ENCODE data around the gene GRAMD4.
A peak's percentile ranks its signal among the peaks of the same experiment; 100 is the strongest.

Gene GRAMD4

DNA sequence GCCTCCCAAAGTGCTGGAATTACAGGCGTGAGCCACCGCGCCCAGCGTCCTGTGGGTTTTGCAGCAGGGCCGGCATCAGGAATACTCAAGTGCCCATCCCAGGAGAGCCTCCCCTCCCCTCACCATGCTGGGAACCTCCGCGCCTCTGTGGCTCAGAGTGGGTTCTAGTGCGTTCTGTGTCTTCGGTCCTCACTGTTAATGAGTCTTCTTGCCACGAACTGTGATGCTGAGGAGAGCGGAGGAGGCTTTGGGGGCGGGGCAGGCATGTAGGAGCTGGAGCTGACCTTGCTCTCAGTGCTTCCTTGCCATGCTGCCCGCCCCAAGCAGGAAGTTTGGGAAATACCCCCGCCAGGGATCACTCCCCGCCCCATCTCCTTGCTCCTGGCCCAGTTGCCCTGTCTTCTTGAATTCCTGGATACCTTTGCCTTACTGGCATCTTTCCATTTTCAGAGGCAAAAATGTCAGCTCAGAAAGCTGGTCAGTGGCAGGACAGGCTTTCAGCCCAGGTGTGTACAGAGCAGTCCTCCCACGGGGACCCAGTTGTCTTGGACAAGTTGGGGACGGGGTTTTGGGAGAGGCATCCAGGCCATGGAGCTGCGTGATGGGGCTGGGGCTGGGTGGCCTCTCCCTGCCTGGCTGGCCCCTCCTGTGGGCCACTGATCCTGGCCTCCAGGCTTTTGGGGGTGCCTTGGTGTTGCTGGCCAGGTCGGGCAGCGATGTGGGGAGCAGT, 5.1 kb downstream of the GRAMD4 start:
- no peaks in the 10 kb centered on the region for H3K9me3 ChIP-seq (ENCODE audit: insufficient read depth, low read depth, low read length)
- WGBS = 92% methylated on average over 20 of the region's 20 CpGs
- H3K4me3 ChIP-seq (ENCODE audit: low read length) = no peak overlapping the region
- no peak overlapping the region for H3K27ac ChIP-seq (ENCODE audit: low read depth, low read length)
- H3K4me1 ChIP-seq (ENCODE audit: insufficient read depth, low read length) = peaks cover 5% of the 10 kb centered on the region; the same call in 1 of the 2 replicates
- no peak overlapping the region for H3K9ac ChIP-seq (ENCODE audit: low read depth, low read length)
- no peaks in the 10 kb centered on the region for H3K36me3 ChIP-seq (ENCODE audit: insufficient read depth, low read length)
- H3K27me3 ChIP-seq (ENCODE audit: insufficient read depth, low read length) = no peaks in the 10 kb centered on the region

DNA sequence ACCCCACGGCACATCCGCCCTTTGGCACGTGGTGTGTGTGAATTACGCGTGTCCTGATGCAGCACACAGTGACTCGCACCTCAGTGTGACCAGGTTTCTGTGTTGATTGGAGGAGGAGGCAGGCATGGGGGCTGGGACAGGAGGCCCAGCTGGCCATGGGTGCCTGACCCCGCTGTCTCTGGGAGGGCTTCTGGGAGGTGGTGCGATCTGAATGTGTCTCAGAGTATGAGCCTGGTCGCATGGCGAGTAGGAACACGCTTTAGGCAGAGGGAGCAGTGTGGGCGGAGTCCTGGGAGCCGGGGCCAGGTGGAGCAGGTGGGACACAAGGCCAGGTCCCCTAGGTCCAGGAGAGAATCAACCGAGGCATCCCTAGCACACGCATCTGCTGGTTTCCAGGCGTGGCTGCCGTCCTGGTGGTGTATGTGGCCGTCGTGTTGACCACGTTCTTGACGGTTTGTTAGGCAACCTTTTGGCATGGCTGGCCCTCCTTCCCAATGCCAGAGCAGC, 5.7 kb downstream of the GRAMD4 start:
- H3K4me1 ChIP-seq (ENCODE audit: insufficient read depth, low read length) = peaks cover 5% of the 10 kb centered on the region; the same call in 1 of the 2 replicates
- no peaks in the 10 kb centered on the region for H3K27me3 ChIP-seq (ENCODE audit: insufficient read depth, low read length)
- no peak overlapping the region for H3K27ac ChIP-seq (ENCODE audit: low read depth, low read length)
- H3K9ac ChIP-seq (ENCODE audit: low read depth, low read length) = no peak overlapping the region
- no peaks in the 10 kb centered on the region for H3K36me3 ChIP-seq (ENCODE audit: insufficient read depth, low read length)
- no peaks in the 10 kb centered on the region for H3K9me3 ChIP-seq (ENCODE audit: insufficient read depth, low read depth, low read length)
- no peak overlapping the region for H3K4me3 ChIP-seq (ENCODE audit: low read length)
- WGBS = 93% methylated on average over 21 of the region's 21 CpGs

DNA sequence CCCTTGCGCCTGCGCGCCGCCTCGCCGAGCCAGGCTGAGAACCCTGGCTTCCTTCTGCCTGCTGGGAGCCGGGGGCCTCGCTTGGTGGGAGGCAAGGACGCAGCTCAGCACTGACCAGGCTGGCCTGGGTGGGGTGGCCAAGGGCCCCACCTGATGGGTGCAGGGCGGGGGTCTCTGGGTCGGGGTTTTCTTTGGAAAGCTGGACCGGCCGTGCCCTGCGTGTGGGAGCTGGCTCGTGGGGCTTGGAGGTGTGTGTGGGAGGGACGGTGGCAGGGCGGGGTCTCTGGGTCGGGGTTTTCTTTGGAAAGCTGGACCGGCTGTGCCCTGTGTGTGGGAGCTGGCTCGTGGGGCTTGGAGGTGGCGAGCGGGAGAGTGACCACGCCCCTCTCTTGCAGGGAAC, 6.2 kb downstream of the GRAMD4 start:
- peaks cover 5% of the 10 kb centered on the region; the same call in 1 of the 2 replicates for H3K4me1 ChIP-seq (ENCODE audit: insufficient read depth, low read length)
- no peak overlapping the region for H3K9ac ChIP-seq (ENCODE audit: low read depth, low read length)
- no peaks in the 10 kb centered on the region for H3K27me3 ChIP-seq (ENCODE audit: insufficient read depth, low read length)
- H3K4me3 ChIP-seq (ENCODE audit: low read length) = no peak overlapping the region
- H3K36me3 ChIP-seq (ENCODE audit: insufficient read depth, low read length) = no peaks in the 10 kb centered on the region
- WGBS = 94% methylated on average over 23 of the region's 23 CpGs
- H3K9me3 ChIP-seq (ENCODE audit: insufficient read depth, low read depth, low read length) = no peaks in the 10 kb centered on the region
- no peak overlapping the region for H3K27ac ChIP-seq (ENCODE audit: low read depth, low read length)

DNA sequence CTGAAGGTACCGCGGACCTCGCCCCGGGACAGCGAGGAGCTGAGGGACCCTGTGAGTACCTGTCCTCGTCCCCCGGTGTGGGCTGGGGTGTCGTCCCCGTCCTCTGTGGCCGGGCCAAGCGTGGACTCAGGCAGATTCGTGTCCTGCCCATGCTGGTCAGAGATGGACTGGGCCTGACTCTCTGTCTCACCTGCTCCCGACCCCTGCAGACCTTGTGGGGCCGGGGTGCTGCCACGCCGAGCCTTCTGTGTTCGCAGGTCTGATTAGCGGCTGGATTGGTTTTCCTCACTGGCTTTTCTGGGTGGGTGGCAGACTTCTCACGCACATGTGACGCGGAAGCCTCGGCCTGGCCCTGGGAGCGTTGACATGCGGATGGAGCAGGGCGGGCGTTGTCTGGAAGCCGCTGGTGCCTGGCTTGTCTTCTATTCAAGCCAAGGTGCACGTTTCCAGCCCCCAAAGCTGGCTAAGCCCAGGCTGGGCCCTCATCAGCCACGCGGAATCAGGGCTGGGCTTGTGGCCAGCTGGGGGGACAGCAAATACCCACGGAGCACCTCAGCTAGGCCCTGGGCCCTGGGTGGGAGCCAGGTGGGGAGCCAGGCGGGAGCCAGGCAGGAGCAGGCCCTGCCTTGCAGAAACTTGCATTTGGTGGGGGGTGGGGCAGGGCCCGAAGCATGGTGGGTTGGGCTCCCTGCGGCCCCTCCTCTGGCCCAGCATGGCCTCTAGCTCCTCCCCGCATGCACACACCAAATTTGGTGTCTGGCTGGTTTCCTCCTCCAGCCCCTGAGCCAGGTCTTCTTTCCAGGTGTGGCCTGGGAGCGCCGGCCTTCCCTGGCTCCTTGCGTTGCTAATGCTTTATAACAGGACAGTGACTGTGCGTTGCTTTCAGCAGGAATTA, 7.0 kb downstream of the GRAMD4 start:
- 80% methylated on average over 39 of the region's 39 CpGs for WGBS
- Histone ChIP-seq H3K4me3 (ENCODE audit: low read length) (no peak overlapping the region), H3K4me1 (ENCODE audit: insufficient read depth, low read length) (peaks cover 5% of the 10 kb centered on the region; the same call in 1 of the 2 replicates), H3K36me3 (ENCODE audit: insufficient read depth, low read length) (no peaks in the 10 kb centered on the region), H3K27ac (ENCODE audit: low read depth, low read length) (peak overlapping the region; percentile 57; the same call in 1 of the 2 replicates), H3K27me3 (ENCODE audit: insufficient read depth, low read length) (no peaks in the 10 kb centered on the region), H3K9ac (ENCODE audit: low read depth, low read length) (no peak overlapping the region; the same call in 1 of the 2 replicates), H3K9me3 (ENCODE audit: insufficient read depth, low read depth, low read length) (no peaks in the 10 kb centered on the region)

DNA sequence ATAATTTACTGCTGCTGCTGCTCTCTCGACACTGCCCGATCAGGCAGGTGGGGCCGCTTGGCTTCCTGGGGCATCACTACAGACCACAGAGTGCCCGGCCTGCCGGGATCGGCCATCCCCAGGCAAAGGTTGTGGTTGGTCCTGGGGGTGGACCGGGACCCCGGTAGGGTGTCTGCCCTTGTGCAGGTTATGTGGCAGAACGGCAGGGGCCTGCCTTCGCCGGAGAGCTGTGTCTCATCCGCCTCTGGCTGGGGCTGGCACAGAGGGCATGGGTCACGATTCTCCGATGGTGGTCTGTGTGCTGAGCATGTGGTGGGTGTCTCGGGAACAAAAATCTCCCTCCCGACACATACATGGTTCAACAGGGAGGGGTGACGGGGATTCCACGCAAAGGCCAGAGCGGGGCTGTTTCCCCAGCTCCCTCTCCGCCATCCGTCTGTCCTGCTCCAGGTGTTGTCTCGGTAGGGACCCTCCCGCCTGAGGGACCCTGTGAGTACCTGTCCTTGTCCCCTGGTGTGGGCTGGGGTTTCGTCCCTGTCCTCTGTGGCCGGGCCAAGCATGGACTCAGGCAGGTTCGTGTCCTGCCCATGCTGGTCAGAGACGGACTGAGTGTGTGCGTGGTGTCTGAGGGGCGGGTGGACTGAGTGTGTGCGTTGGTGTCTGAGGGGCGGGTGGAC, 7.8 kb downstream of the GRAMD4 start:
- Histone ChIP-seq H3K9ac (ENCODE audit: low read depth, low read length) (no peak overlapping the region), H3K36me3 (ENCODE audit: insufficient read depth, low read length) (no peaks in the 10 kb centered on the region), H3K27me3 (ENCODE audit: insufficient read depth, low read length) (no peaks in the 10 kb centered on the region), H3K9me3 (ENCODE audit: insufficient read depth, low read depth, low read length) (no peaks in the 10 kb centered on the region), H3K4me3 (ENCODE audit: low read length) (no peak overlapping the region), H3K27ac (ENCODE audit: low read depth, low read length) (peak overlapping the region; percentile 57; the same call in 1 of the 2 replicates), H3K4me1 (ENCODE audit: insufficient read depth, low read length) (peaks cover 5% of the 10 kb centered on the region; the same call in 1 of the 2 replicates)
- 93% methylated on average over 31 of the region's 31 CpGs for WGBS

DNA sequence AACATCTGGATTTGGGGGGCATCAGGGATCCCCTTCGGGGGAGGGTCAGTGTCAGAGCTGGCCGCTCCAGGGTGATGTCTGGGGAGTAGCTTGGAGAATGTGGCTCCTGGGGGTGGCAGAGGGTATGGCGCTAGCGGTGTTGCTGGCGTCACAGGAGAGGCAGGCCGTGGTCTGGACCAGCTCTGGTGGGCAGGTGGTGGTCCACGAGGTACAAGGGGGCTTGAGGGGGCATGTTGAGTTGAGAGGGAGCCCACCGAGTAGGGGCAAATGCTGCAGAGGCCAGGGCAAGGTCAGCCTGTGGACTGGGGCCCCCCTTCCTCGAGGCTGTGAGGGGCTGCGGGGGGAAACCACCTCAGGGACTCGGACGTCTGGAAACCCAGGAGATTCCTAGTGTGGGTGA, 8.6 kb downstream of the GRAMD4 start:
- no peaks in the 10 kb centered on the region for H3K27me3 ChIP-seq (ENCODE audit: insufficient read depth, low read length)
- peaks cover 5% of the 10 kb centered on the region; the same call in 1 of the 2 replicates for H3K4me1 ChIP-seq (ENCODE audit: insufficient read depth, low read length)
- no peaks in the 10 kb centered on the region for H3K36me3 ChIP-seq (ENCODE audit: insufficient read depth, low read length)
- whole genome bisulfite sequencing = 93% methylated on average over 12 of the region's 12 CpGs
- no peak overlapping the region for H3K4me3 ChIP-seq (ENCODE audit: low read length)
- H3K9me3 ChIP-seq (ENCODE audit: insufficient read depth, low read depth, low read length) = no peaks in the 10 kb centered on the region
- no peak overlapping the region for H3K9ac ChIP-seq (ENCODE audit: low read depth, low read length)
- no peak overlapping the region for H3K27ac ChIP-seq (ENCODE audit: low read depth, low read length)

DNA sequence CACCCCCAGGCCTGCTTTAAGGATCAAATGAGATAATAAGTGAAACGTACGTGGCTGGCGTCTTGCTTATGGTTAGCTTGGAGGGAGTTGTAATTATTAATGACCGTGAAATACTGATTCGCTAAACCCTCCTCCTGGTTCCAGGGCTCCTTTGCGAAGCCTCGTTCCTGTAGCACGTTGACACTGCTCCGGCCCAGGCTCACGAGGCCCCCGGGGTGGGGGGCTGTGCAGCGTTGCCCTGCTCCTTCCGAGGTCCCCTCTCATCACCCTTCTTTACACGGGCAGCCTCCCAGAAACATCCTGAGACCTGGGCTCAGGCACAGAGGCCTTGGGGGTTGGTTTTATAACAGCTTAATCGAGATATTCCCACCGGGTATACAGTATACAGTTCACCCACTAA, 9.1 kb downstream of the GRAMD4 start:
- Histone ChIP-seq H3K27ac (ENCODE audit: low read depth, low read length) (no peak overlapping the region), H3K9ac (ENCODE audit: low read depth, low read length) (no peak overlapping the region), H3K9me3 (ENCODE audit: insufficient read depth, low read depth, low read length) (no peaks in the 10 kb centered on the region), H3K27me3 (ENCODE audit: insufficient read depth, low read length) (no peaks in the 10 kb centered on the region), H3K36me3 (ENCODE audit: insufficient read depth, low read length) (no peaks in the 10 kb centered on the region), H3K4me3 (ENCODE audit: low read length) (no peak overlapping the region), H3K4me1 (ENCODE audit: insufficient read depth, low read length) (peaks cover 5% of the 10 kb centered on the region; the same call in 1 of the 2 replicates)
- WGBS = 92% methylated on average over 16 of the region's 16 CpGs

DNA sequence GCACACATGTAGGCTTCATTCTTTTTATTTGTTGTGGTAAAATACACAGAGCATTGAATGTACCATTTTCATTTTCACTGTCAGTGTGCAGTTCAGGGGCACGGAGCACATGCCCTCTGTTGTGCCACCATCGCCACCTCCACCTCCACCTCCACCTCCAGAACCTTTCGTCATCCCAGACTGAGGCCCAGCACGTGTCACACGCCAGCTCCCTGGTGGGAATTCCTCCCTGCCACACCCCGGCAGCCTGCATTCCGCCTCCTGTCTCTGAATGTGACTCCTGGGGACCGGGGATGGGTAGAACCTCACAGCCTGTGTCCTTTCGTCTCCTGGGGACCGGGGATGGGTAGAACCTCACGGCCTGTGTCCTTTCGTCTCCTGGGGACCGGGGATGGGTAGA, 10.9 kb downstream of the GRAMD4 start:
- peaks cover 5% of the 10 kb centered on the region; the same call in 1 of the 2 replicates for H3K4me1 ChIP-seq (ENCODE audit: insufficient read depth, low read length)
- no peak overlapping the region for H3K27ac ChIP-seq (ENCODE audit: low read depth, low read length)
- H3K9me3 ChIP-seq (ENCODE audit: insufficient read depth, low read depth, low read length) = no peaks in the 10 kb centered on the region
- WGBS = 86% methylated on average over 8 of the region's 13 CpGs
- H3K36me3 ChIP-seq (ENCODE audit: insufficient read depth, low read length) = no peaks in the 10 kb centered on the region
- H3K9ac ChIP-seq (ENCODE audit: low read depth, low read length) = no peak overlapping the region
- no peak overlapping the region for H3K4me3 ChIP-seq (ENCODE audit: low read length)
- H3K27me3 ChIP-seq (ENCODE audit: insufficient read depth, low read length) = no peaks in the 10 kb centered on the region

DNA sequence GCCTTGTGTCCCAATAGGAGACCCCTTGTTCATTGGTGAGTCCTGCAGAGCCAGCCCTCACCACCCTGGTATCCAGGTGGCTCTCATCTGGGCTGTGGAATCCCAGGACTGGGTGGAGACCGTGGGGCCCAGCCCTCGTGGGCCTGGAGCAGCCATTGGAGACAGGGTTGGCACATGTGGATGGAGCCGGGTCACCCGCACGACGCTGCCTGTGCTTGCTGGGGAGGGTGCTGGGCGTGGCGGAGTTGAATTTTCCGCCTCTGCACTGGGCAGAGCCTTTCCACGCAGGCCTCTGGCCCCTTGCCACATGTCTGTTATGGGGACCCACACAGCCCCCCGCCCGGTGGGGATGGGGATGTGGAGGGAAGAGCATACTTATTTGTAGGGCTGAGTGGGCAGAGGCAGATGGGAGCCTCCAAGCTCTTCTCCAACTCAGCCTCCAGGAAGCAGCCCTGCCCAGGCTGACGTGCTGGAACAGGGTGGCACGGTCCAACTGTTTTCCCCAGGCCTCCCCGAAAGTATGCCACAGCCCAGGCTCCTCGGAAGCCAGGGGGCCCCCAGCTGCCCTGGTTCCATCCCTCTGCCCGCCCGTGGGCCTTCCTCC, 12.6 kb downstream of the GRAMD4 start:
- H3K4me3 ChIP-seq (ENCODE audit: low read length) = no peak overlapping the region
- H3K27ac ChIP-seq (ENCODE audit: low read depth, low read length) = no peak overlapping the region
- 93% methylated on average over 18 of the region's 18 CpGs for WGBS
- H3K9ac ChIP-seq (ENCODE audit: low read depth, low read length) = no peak overlapping the region
- no peaks in the 10 kb centered on the region for H3K9me3 ChIP-seq (ENCODE audit: insufficient read depth, low read depth, low read length)
- no peaks in the 10 kb centered on the region for H3K27me3 ChIP-seq (ENCODE audit: insufficient read depth, low read length)
- peaks cover 4% of the 10 kb centered on the region for H3K4me1 ChIP-seq (ENCODE audit: insufficient read depth, low read length)
- H3K36me3 ChIP-seq (ENCODE audit: insufficient read depth, low read length) = no peaks in the 10 kb centered on the region; the same call in 1 of the 2 replicates

DNA sequence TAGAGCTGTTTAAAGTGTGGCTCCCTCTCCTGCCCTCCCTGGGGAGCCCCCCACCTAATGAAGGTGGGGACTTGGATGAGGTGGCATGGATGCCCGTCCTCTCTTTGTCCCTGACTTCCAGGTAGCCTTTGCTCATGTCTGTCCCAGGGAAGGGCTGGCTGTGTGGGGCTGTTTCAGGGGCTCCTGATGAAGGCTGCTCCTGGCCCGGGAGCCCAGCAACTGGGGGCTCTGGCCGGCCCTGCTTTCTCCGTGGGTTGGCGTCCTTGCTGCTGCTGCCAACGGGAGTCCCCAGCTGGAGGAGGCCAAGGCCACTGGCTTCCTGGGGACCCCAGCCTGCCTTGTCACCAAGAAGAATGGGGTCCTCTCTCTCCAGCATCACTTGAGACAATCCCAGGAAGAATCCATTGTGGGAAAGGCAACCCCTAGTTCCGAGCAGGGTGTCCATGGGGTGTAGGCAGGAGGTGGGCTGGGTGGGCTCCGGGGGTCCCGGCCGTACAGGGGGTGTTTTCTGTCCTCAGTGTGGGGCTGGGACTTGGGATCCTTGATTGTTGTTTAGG, 13.2 kb downstream of the GRAMD4 start:
- Histone ChIP-seq H3K9ac (ENCODE audit: low read depth, low read length) (no peak overlapping the region), H3K36me3 (ENCODE audit: insufficient read depth, low read length) (no peaks in the 10 kb centered on the region; the same call in 1 of the 2 replicates), H3K4me3 (ENCODE audit: low read length) (no peak overlapping the region), H3K27ac (ENCODE audit: low read depth, low read length) (no peak overlapping the region), H3K4me1 (ENCODE audit: insufficient read depth, low read length) (no peaks in the 10 kb centered on the region; the same call in 1 of the 2 replicates), H3K9me3 (ENCODE audit: insufficient read depth, low read depth, low read length) (no peaks in the 10 kb centered on the region), H3K27me3 (ENCODE audit: insufficient read depth, low read length) (no peaks in the 10 kb centered on the region)
- 95% methylated on average over 10 of the region's 10 CpGs for WGBS
